RWPE2 (cell line): ENCODE data around the gene MESP2.

Source experiments
- ATAC-seq: fragments of 200-7000 bp; cut with Tn5 transposase; 3 replicates; pipeline ENCODE4 v1.9.1; 2021; ENCODE audit warnings: low read depth
- DNase-seq: peaks from one replicate; pipeline ENCODE4 v3.0.0-alpha.2; 2020; ENCODE audit warnings: low spot score
- H3K27ac ChIP-seq: fragments of 450-650 bp; 2 replicates; pipeline ENCODE4 v1.5.1; 2017; ENCODE audit warnings: mild to moderate bottlenecking; ENCODE audit not compliant: poor library complexity, severe bottlenecking
- H3K27me3 ChIP-seq: fragments of 250-450 bp; sonication (Bioruptor Pico); 2 replicates; pipeline ENCODE4 v1.5.1; 2021; ENCODE audit warnings: mild to moderate bottlenecking, moderate library complexity; ENCODE audit not compliant: insufficient read depth, poor library complexity, severe bottlenecking
- H3K36me3 ChIP-seq: fragments of 250-450 bp; sonication (Bioruptor Pico); 2 replicates; pipeline ENCODE4 v1.5.1; 2020; ENCODE audit warnings: low read depth, mild to moderate bottlenecking, moderate library complexity
- H3K4me1 ChIP-seq: fragments of 250-450 bp; sonication (Bioruptor Pico); 2 replicates; pipeline ENCODE4 v1.5.1; 2021; ENCODE audit warnings: mild to moderate bottlenecking, moderate library complexity; ENCODE audit not compliant: insufficient read depth, poor library complexity, severe bottlenecking
- H3K4me3 ChIP-seq: fragments of 250-450 bp; sonication (Bioruptor Pico); 2 replicates; pipeline ENCODE4 v1.5.1; 2021; ENCODE audit warnings: mild to moderate bottlenecking, moderate library complexity; ENCODE audit not compliant: severe bottlenecking
- H3K9me3 ChIP-seq: fragments of 250-450 bp; sonication (Bioruptor Pico); 2 replicates; pipeline ENCODE4 v1.5.1; 2021; ENCODE audit warnings: mild to moderate bottlenecking, moderate library complexity; ENCODE audit not compliant: severe bottlenecking
- TF ChIP-seq, protein P1 (sequence below): fragments of 450-650 bp; IDR thresholded peaks from one replicate; pipeline ENCODE4 v1.5.1; 2017; ENCODE audit warnings: mild to moderate bottlenecking, moderate library complexity; ENCODE audit not compliant: poor library complexity, severe bottlenecking

MESP2 gene

DNA sequence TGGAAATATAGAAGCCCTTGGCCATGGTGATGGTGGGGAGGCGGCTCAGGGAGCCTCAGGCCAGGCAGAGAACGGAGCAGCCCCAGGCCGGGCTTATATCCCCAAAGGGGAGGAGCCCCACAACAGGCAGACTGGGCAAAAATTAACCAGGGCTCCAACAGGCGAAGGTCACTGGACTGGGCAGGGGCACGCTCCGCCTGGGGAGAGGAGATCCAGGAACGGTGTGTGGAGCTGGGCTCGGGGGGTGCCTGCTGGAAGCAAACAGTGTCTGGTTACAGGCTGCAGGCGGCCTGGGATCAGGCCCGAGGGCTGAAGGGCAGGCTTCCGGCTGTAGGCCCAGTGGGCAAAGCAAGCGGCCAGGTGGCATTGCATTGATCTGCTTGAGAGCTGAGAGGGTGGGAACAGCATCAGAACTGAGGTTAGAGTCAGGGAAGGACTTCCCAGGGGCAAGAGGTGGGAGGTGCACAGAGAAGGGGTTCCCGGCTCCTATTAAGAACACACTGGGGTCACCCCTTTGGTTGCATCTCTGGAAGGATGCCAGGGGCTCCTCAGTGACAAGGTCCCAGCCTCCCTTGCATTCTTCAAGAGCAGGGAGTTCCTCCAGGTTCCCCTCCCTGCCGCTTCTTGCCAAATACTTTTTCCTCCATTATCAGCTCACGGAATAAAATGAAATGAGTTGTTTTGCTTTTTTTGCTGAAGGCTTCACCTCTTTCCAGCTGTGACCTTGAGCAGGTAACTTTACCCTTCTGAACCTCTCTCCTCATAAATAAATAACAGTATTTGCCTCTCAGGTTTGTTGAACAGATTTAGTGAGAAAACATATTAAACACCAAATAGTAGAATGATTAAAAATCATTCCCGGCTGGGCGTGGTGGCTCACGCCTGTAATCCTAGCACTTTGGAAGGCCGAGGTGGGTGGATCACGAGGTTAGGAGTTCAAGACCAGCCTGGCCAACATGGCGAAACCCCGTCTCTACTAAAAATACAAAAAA is 30.7 kb downstream of the MESP2 start:
- no peak for ATAC-seq

DNA sequence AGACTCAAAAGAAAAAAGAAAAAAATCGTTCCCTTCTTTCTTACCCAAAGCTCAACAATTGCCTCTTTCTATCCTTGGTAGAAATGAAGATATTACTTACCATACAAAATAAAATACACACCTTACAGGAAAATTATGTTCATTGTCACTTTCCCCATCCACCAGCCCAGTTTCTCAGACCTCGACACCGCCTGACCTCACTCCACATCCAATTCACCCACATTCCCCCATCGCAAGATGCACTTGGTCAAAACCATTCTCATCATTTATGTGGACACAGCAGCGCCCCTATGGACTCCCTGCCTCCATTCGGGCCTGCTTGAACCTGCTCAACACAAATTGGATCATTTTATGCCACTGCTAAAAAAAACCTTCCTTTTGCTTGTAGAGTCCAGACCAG is 31.6 kb downstream of the MESP2 start:
- H3K27me3 ChIP-seq: no peaks in the 10 kb centered on the region
- H3K4me1 ChIP-seq: peaks cover 11% of the 10 kb centered on the region
- no peaks in the 10 kb centered on the region for H3K36me3 ChIP-seq
- H3K4me3 ChIP-seq: no peak overlapping the region
- no peak for DNase-seq
- TF ChIP-seq, protein P1, sequence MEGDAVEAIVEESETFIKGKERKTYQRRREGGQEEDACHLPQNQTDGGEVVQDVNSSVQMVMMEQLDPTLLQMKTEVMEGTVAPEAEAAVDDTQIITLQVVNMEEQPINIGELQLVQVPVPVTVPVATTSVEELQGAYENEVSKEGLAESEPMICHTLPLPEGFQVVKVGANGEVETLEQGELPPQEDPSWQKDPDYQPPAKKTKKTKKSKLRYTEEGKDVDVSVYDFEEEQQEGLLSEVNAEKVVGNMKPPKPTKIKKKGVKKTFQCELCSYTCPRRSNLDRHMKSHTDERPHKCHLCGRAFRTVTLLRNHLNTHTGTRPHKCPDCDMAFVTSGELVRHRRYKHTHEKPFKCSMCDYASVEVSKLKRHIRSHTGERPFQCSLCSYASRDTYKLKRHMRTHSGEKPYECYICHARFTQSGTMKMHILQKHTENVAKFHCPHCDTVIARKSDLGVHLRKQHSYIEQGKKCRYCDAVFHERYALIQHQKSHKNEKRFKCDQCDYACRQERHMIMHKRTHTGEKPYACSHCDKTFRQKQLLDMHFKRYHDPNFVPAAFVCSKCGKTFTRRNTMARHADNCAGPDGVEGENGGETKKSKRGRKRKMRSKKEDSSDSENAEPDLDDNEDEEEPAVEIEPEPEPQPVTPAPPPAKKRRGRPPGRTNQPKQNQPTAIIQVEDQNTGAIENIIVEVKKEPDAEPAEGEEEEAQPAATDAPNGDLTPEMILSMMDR: no peak
- no peaks in the 10 kb centered on the region for H3K9me3 ChIP-seq
- no peak overlapping the region for H3K27ac ChIP-seq
- ATAC-seq: no peak

More for the DNA sequence above, 30.7 kb downstream of the MESP2 start:
- H3K36me3 ChIP-seq: no peaks in the 10 kb centered on the region
- H3K4me1 ChIP-seq: peaks cover 5% of the 10 kb centered on the region
- H3K9me3 ChIP-seq: no peaks in the 10 kb centered on the region
- H3K27me3 ChIP-seq: no peaks in the 10 kb centered on the region
- no peak overlapping the region for H3K4me3 ChIP-seq
- TF ChIP-seq, protein P1: no peak
- DNase-seq: no peak
- H3K27ac ChIP-seq: no peak overlapping the region

- Histone ChIP-seq H3K9me3 (no peaks in the 10 kb centered on the region), H3K27me3 (no peaks in the 10 kb centered on the region), H3K4me1 (peaks cover 12% of the 10 kb centered on the region), H3K4me3 (no peak overlapping the region), H3K36me3 (no peaks in the 10 kb centered on the region), H3K27ac (no peak overlapping the region)
- TF ChIP-seq, protein P1: no peak
- no peak for ATAC-seq
- DNase-seq: no peak
Observed at GRCh38 chr15:89808160-89808870, 32.2 kb downstream of the MESP2 start.

DNA sequence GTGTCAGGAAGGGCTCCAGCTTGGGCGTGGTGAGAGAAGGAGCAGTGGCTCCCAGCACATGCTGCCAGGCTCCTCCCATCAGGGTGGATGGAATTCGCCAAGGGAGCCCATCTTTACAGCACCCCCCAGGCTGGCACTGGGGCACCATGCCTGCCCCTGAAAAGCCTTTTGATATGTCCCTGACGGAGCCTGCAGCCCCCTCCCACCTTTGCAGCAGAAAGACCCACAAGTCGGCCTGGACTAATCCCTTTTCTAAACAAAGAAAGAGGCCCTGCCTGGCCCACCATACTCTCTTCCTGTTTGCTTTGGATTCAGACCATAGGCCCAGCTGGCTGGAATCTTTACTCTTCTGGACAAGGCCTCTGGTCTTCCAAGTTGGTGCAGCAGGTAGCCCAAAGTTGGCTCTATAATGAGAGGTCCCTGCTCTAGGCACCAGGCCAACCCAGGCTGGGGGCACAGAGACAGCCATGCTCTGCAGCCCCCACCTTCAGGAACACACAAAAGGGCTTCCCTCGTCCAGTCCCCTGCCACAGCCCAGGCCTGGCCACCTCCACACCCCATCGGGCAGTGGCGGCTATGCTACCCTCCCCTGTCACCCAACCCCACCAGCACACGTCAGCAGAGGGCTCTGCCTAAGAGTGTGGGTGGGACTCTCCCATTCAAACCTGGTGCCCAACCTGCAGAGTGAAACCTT is 33.1 kb downstream of the MESP2 start:
- H3K4me1 ChIP-seq: peaks cover 12% of the 10 kb centered on the region
- H3K36me3 ChIP-seq: no peaks in the 10 kb centered on the region
- DNase-seq (no peak), ATAC-seq (no peak)
- TF ChIP-seq, protein P1: no peak
- no peak overlapping the region for H3K27ac ChIP-seq
- no peak overlapping the region for H3K4me3 ChIP-seq
- no peaks in the 10 kb centered on the region for H3K27me3 ChIP-seq
- no peaks in the 10 kb centered on the region for H3K9me3 ChIP-seq
